ENCODE data around the gene GSS.

DNA sequence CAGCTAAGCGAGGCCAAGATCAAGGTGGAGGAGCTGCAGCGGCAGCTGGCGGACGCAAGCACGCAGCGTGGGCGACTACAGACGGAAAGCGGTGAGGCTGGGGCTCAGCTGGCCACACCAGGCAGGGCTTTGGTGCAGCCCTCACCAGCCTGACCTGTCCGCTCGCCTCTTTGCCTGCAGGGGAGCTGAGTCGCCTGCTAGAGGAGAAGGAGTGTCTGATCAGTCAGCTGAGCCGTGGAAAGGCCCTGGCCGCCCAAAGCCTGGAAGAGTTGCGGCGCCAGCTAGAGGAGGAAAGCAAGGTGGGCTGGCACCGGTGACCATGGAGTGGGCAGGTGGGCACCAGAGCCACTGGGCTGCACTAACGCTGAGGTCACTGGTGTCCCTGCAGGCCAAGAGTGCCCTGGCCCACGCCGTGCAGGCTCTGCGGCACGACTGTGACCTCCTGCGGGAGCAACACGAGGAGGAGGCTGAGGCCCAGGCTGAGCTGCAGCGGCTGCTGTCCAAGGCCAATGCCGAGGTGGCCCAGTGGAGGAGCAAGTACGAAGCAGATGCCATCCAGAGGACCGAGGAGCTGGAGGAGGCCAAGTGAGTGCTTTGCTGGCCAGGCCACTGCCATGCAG lies 42.8 kb upstream of the GSS start:
- TF ChIP-seq CTCF (conservative IDR thresholded peaks at IDR 0.05 in 1 of 2, IDR thresholded peaks at IDR 0.05 in 1 of 2; ENCODE audit: low read depth in 1 of 2, low read length in 2 of 2) (no peak), EZH2 (IDR thresholded peaks at IDR 0.05; ENCODE audit: low read length, missing control alignments) (no peak)
